Esophagus muscularis mucosa (tissue), 4 donors: ENCODE results near the gene MYH15. TPM values are rescaled to one million over a fixed set of nuclear protein-coding genes. Genes with fewer than 3 reads are reported as not detected.

Experiments used
- DNase-seq: peaks from one replicate; pipeline ENCODE4 v3.0.0-alpha.2; 2017; ENCODE audit errors: extremely low spot score
- H3K27ac ChIP-seq, 4 donors: fragments of 200-600 bp; sonication (generic); replicated peaks in 1 of 4; 1 replicate in 3 of 4; 2 replicates in 1 of 4; pipeline ENCODE4 v1.5.1; 2016 to 2019; ENCODE audit warnings: mild to moderate bottlenecking in 1 of 4
- H3K27me3 ChIP-seq, 4 donors: fragments of 200-600 bp; sonication (generic); one replicate each; pipeline versions ENCODE4 v1.5.1 to v1.6.0; 2016 to 2019
- H3K36me3 ChIP-seq, 4 donors: fragments of 200-600 bp; sonication (generic); one replicate each; pipeline ENCODE4 v1.5.1; 2016 to 2019
- H3K4me1 ChIP-seq, 4 donors: fragments of 200-600 bp; sonication (generic); one replicate each; pipeline ENCODE4 v1.5.1; 2016 to 2019
- H3K4me3 ChIP-seq, 4 donors: fragments of 200-600 bp; sonication (generic); 1 replicate in 2 of 4; 2 replicates in 2 of 4; pipeline ENCODE4 v1.5.1; 2016 to 2019; ENCODE audit warnings: mild to moderate bottlenecking in 4 of 4, moderate library complexity in 1 of 4
- H3K9me3 ChIP-seq, 4 donors: fragments of 200-600 bp; sonication (generic); 1 replicate in 3 of 4; 2 replicates in 1 of 4; pipeline ENCODE4 v1.5.1; 2016 to 2019
- CTCF ChIP-seq, 3 experiments: fragments of 200-600 bp in 2 of 3; fragments of 450-650 bp in 1 of 3; sonication (generic) in 2 of 3; IDR thresholded peaks; one replicate each; pipeline ENCODE4 v1.5.1; 2017 to 2019; ENCODE audit warnings: antibody characterized with exemption in 3 of 3, mild to moderate bottlenecking in 2 of 3, moderate library complexity in 1 of 3
- EP300 ChIP-seq: sonication (generic); formaldehyde crosslinking; IDR thresholded peaks from one replicate; pipeline ENCODE4 v1.6.1; 2017; ENCODE audit warnings: antibody characterized with exemption
- POLR2A ChIP-seq: fragments of 450-650 bp; IDR thresholded peaks from one replicate; pipeline ENCODE4 v1.6.1; 2017; ENCODE audit warnings: antibody characterized with exemption, moderate library complexity, mild to moderate bottlenecking, low read depth
- POLR2AphosphoS5 ChIP-seq, 2 donors: sonication (generic); formaldehyde crosslinking; IDR thresholded peaks; one replicate each; pipeline ENCODE4 v1.6.1; 2017; ENCODE audit warnings: antibody characterized with exemption in 2 of 2
- WGBS: methylation state at CpG from one replicate; pipeline ENCODE4 v1.1.5; 2018; 5-methylcytosine and 5-hydroxymethylcytosine counted together
- intact Hi-C: fragments of 100-400 bp; cut with DNase I; formaldehyde crosslinking; loops from one replicate; pipeline ENCODE4 v1.15.1; 2023
- total RNA-seq, 4 donors: library from RNA; depleted of rRNA; stranded (reverse); fragments of >200 nt; gene quantifications; one replicate each; pipeline versions ENCODE4 v1.1.0 to v1.2.1, GENCODE V29; 2016

MYH15 gene
- total RNA-seq, 4 donors from 2014 or later, result under 0.01 to 0.34 (median 0.12) TPM

DNA sequence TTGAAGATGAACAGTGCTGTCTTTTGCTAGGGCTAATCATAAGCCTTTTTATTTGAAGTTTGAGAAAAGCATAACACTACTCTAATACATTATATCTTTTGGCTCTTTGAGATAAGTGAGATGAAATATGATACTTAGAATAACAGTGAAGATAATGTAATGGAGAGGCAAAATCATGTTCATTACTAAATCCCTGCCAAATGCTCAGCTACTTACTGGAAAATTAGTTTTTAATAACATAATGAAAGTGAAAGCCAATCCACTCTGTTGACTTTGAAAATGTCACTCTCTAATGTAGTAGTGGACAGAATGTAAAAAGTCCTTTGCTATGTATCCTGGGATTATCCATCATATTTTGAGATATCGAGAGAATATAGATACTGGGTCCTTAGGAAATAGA, 35.9 kb upstream of the MYH15 start:
- no peak for DNase-seq
- intact Hi-C loops, result no loop called here
- H3K27ac ChIP-seq, result peak overlapping the region in 3 of 4 donors; percentile 8 to 32 (median 14)
- H3K36me3 ChIP-seq, result no peaks in the 10 kb centered on the region
- H3K4me1 ChIP-seq, result peaks cover 0 to 23% (median 11%) of the 10 kb centered on the region in 4 donors
- no peaks in the 10 kb centered on the region for H3K9me3 ChIP-seq
- H3K4me3 ChIP-seq, result peak overlapping the region; percentile 14 to 27 (median 17)
- TF ChIP-seq POLR2A, result no peak
- no peak for TF ChIP-seq CTCF (IDR thresholded peaks at IDR 0.05)
- no peak for TF ChIP-seq POLR2AphosphoS5 (IDR thresholded peaks at IDR 0.05)
- TF ChIP-seq EP300, result no peak
- H3K27me3 ChIP-seq, result no peaks in the 10 kb centered on the region
- WGBS, result 85% methylated on average over 1 of the region's 1 CpG

DNA sequence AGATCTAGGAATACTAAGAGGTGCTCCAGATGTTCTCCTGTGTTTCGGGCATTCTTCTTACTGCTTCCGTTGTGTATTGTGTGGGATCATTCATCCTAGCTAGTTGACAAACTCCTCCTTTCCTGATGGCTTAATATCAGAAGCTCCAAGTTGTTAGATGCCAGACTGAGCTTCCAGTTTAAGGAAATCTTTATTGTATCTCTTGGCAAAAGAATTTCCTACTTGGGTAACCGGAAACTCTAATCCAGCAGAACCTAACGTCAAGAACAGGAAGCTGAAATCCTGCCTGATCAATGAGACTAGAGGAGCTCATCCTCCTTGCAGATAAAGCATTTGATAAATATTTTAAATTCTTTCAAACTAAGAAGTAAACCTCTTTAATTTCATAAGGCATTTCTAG, 27.7 kb upstream of the MYH15 start:
- WGBS, result 73% methylated on average over 4 of the region's 4 CpGs

GRCh38 chr3:108528459-108529252, 18.3 kb upstream of the MYH15 start:
- H3K27me3 ChIP-seq, result no peaks in the 10 kb centered on the region
- peaks cover 16 to 50% (median 28%) of the 10 kb centered on the region in 4 donors for H3K4me1 ChIP-seq
- WGBS, result 44% methylated on average over 3 of the region's 3 CpGs
- no peaks in the 10 kb centered on the region for H3K36me3 ChIP-seq
- TF ChIP-seq POLR2A (no peak), EP300 (no peak), CTCF (IDR thresholded peaks at IDR 0.05) (no peak), POLR2AphosphoS5 (IDR thresholded peaks at IDR 0.05) (no peak)
- DNase-seq, result no peak
- H3K4me3 ChIP-seq, result no peak overlapping the region
- H3K9me3 ChIP-seq, result no peaks in the 10 kb centered on the region
- no peak overlapping the region for H3K27ac ChIP-seq
- intact Hi-C loops, result no loop called here

More for the DNA sequence above, 27.7 kb upstream of the MYH15 start:
- H3K9me3 ChIP-seq, result no peaks in the 10 kb centered on the region
- H3K4me3 ChIP-seq, result no peak overlapping the region
- intact Hi-C loops, result no loop called here
- DNase-seq, result no peak
- H3K27ac ChIP-seq, result no peak overlapping the region
- H3K27me3 ChIP-seq, result no peaks in the 10 kb centered on the region
- TF ChIP-seq POLR2A (no peak), CTCF (IDR thresholded peaks at IDR 0.05) (no peak), POLR2AphosphoS5 (IDR thresholded peaks at IDR 0.05) (no peak), EP300 (no peak)
- no peaks in the 10 kb centered on the region for H3K36me3 ChIP-seq
- no peaks in the 10 kb centered on the region for H3K4me1 ChIP-seq

- TF ChIP-seq POLR2AphosphoS5 (IDR thresholded peaks at IDR 0.05) (no peak), POLR2A (no peak), EP300 (no peak), CTCF (IDR thresholded peaks at IDR 0.05) (no peak)
- no peak overlapping the region for H3K27ac ChIP-seq
- H3K9me3 ChIP-seq, result no peaks in the 10 kb centered on the region
- H3K27me3 ChIP-seq, result no peaks in the 10 kb centered on the region
- H3K4me3 ChIP-seq, result no peak overlapping the region
- H3K36me3 ChIP-seq, result no peaks in the 10 kb centered on the region
- DNase-seq, result no peak
- intact Hi-C loops, result no loop called here
- WGBS, result 81% methylated on average over 2 of the region's 2 CpGs
- peaks cover 16 to 50% (median 28%) of the 10 kb centered on the region in 4 donors for H3K4me1 ChIP-seq
These were observed 17.4 kb upstream of the MYH15 start for GRCh38 chr3:108527817-108528216.
